Uterus (tissue), 4 donors: ENCODE measurements around the gene ABCE1. TPM values are rescaled to one million over a fixed set of nuclear protein-coding genes. Genes with fewer than 3 reads are reported as not detected.

Source experiments
- DNase-seq, 2 donors: peaks; one replicate each; pipeline ENCODE4 v3.0.0-alpha.2; 2019 to 2020
- H3K27ac ChIP-seq, 2 donors: fragments of 200-600 bp; sonication (generic); 1 replicate in 1 of 2; 2 replicates in 1 of 2; pipeline ENCODE4 v1.5.1; 2016 to 2018
- H3K27me3 ChIP-seq, 2 donors: fragments of 200-600 bp; sonication (generic); one replicate each; pipeline ENCODE4 v1.5.1; 2018 to 2019; ENCODE audit warnings: control low read depth in 1 of 2
- H3K36me3 ChIP-seq, 2 donors: fragments of 200-600 bp; sonication (generic); one replicate each; pipeline ENCODE4 v1.5.1; 2019; ENCODE audit warnings: control low read depth in 1 of 2
- H3K4me1 ChIP-seq, 2 donors: fragments of 200-600 bp; sonication (generic); one replicate each; pipeline ENCODE4 v1.5.1; 2018 to 2019; ENCODE audit warnings: control low read depth in 1 of 2
- H3K4me3 ChIP-seq, 2 donors: fragments of 200-600 bp; sonication (generic); 1 replicate in 1 of 2; 2 replicates in 1 of 2; pipeline ENCODE4 v1.5.1; 2018 to 2019; ENCODE audit warnings: mild to moderate bottlenecking in 1 of 2
- H3K9me3 ChIP-seq, 2 donors: fragments of 200-600 bp; sonication (generic); one replicate each; pipeline ENCODE4 v1.5.1; 2019; ENCODE audit warnings: control low read depth in 1 of 2
- CTCF ChIP-seq, 4 experiments: fragments of 200-600 bp in 2 of 4; fragments of 450-650 bp in 2 of 4; sonication (generic) in 2 of 4; IDR thresholded peaks; one replicate each; pipeline ENCODE4 v1.5.1; 2016 to 2019; ENCODE audit warnings: antibody characterized with exemption in 4 of 4, mild to moderate bottlenecking in 2 of 4, moderate library complexity in 1 of 4
- POLR2A ChIP-seq, 2 donors: fragments of 450-650 bp; IDR thresholded peaks; one replicate each; pipeline ENCODE4 v1.6.1; 2016; ENCODE audit warnings: antibody characterized with exemption in 2 of 2, mild to moderate bottlenecking in 1 of 2, moderate library complexity in 1 of 2
- intact Hi-C: fragments of 100-400 bp; cut with DNase I; formaldehyde crosslinking; loops from one replicate; pipeline ENCODE4 v1.15.1; 2023; ENCODE audit warnings: low total_unique reads
- total RNA-seq, 4 donors: library from RNA; depleted of rRNA in 3 of 4; stranded (reverse); fragments of >200 nt in 3 of 4; gene quantifications; one replicate each; pipeline versions ENCODE4 v1.1.0 to v1.2.4, GENCODE V29; 2014 to 2023
- donor health status: DM: yes; HTN: yes; CAD: no.

The ABCE1 gene
- total RNA-seq, 4 donors from 2014 or later: 53.2 to 135 (median 83.5) TPM

- no peak overlapping the region for H3K27ac ChIP-seq
- H3K36me3 ChIP-seq: no peaks in the 10 kb centered on the region
- no peak for DNase-seq
- H3K9me3 ChIP-seq: no peaks in the 10 kb centered on the region
- intact Hi-C loops: no loop called here
- H3K27me3 ChIP-seq: no peaks in the 10 kb centered on the region
- no peak overlapping the region for H3K4me3 ChIP-seq
- no peaks in the 10 kb centered on the region for H3K4me1 ChIP-seq
- no peak for TF ChIP-seq POLR2A (IDR thresholded peaks at IDR 0.05)
- no peak for TF ChIP-seq CTCF (IDR thresholded peaks at IDR 0.05)
Observed at GRCh38 chr4:145148980-145149379, 50.9 kb downstream of the ABCE1 start.

- Histone ChIP-seq H3K4me3 (no peak overlapping the region), H3K27ac (no peak overlapping the region), H3K36me3 (no peaks in the 10 kb centered on the region), H3K27me3 (no peaks in the 10 kb centered on the region), H3K4me1 (no peaks in the 10 kb centered on the region), H3K9me3 (no peaks in the 10 kb centered on the region)
- no peak for TF ChIP-seq POLR2A (IDR thresholded peaks at IDR 0.05)
- TF ChIP-seq CTCF (IDR thresholded peaks at IDR 0.05): no peak
- intact Hi-C loops: no loop called here
- DNase-seq: no peak
Observed at GRCh38 chr4:145153181-145153903, 55.2 kb downstream of the ABCE1 start.

- TF ChIP-seq POLR2A (IDR thresholded peaks at IDR 0.05): no peak
- TF ChIP-seq CTCF (IDR thresholded peaks at IDR 0.05): no peak
- no peak overlapping the region for H3K27ac ChIP-seq
- intact Hi-C loops: no loop called here
- no peak overlapping the region for H3K4me3 ChIP-seq
- no peaks in the 10 kb centered on the region for H3K4me1 ChIP-seq
- no peak for DNase-seq
- H3K9me3 ChIP-seq: no peaks in the 10 kb centered on the region
- H3K27me3 ChIP-seq: no peaks in the 10 kb centered on the region
- no peaks in the 10 kb centered on the region for H3K36me3 ChIP-seq
Observed at GRCh38 chr4:145153904-145154298, 55.8 kb downstream of the ABCE1 start.

GRCh38 chr4:145154573-145154972 is 56.5 kb downstream of the ABCE1 start:
- DNase-seq: no peak
- Histone ChIP-seq H3K27me3 (no peaks in the 10 kb centered on the region), H3K36me3 (no peaks in the 10 kb centered on the region), H3K27ac (no peak overlapping the region), H3K4me1 (no peaks in the 10 kb centered on the region), H3K9me3 (no peaks in the 10 kb centered on the region), H3K4me3 (no peak overlapping the region)
- intact Hi-C loops: no loop called here
- no peak for TF ChIP-seq POLR2A (IDR thresholded peaks at IDR 0.05)
- TF ChIP-seq CTCF (IDR thresholded peaks at IDR 0.05): peak in 2 of 4 experiments; percentile 20 to 31

- no peaks in the 10 kb centered on the region for H3K4me1 ChIP-seq
- H3K9me3 ChIP-seq: no peaks in the 10 kb centered on the region
- TF ChIP-seq POLR2A (IDR thresholded peaks at IDR 0.05): no peak
- no peak for TF ChIP-seq CTCF (IDR thresholded peaks at IDR 0.05)
- no peak for DNase-seq
- H3K27ac ChIP-seq: no peak overlapping the region
- no peak overlapping the region for H3K4me3 ChIP-seq
- H3K27me3 ChIP-seq: no peaks in the 10 kb centered on the region
- intact Hi-C loops: no loop called here
- H3K36me3 ChIP-seq: no peaks in the 10 kb centered on the region
Observed at GRCh38 chr4:145155268-145155870, 57.3 kb downstream of the ABCE1 start.
